Hepatocyte (in vitro differentiated cells): Measurements from ENCODE around the gene TBC1D13.

ENCODE experiments used
- EZH2 ChIP-seq: fragments of 200-600 bp; sonication (generic); IDR thresholded peaks from 2 replicates; pipeline ENCODE4 v1.6.1; 2016; ENCODE audit warnings: antibody characterized with exemption, mild to moderate bottlenecking, borderline replicate concordance
- EZH2phosphoT487 ChIP-seq: fragments of 200-600 bp; sonication (generic); IDR thresholded peaks from one replicate; pipeline ENCODE4 v1.6.1; 2018; ENCODE audit warnings: antibody characterized with exemption, mild to moderate bottlenecking, low read depth, moderate library complexity; ENCODE audit not compliant: unreplicated experiment, severe bottlenecking
- TF ChIP-seq, protein P1 (sequence below): fragments of 200-600 bp; sonication (generic); IDR thresholded peaks from 2 replicates; pipeline ENCODE4 v1.5.1; 2016; ENCODE audit warnings: antibody characterized with exemption, mild to moderate bottlenecking; ENCODE audit not compliant: poor library complexity

DNA sequence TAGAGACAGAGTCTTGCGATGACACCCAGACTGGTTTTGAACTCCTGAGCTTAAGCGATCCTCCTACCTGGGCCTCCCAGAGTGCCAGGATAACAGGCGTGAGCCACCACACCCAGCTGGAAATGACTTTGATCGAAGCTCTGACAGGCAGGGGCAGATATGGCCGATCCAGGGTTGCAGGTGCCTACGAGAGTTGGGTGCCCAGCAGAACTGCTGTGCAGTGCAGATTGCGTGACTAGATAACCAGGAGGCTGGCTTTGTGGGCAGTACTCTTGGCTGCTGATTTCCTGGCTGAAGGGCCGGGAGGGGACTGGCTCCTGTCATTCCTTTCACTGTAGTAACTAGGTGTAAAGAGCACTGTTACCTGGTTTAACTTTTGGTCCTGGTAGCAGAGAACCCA lies 11.8 kb downstream of the TBC1D13 start:
- TF ChIP-seq, protein P1, sequence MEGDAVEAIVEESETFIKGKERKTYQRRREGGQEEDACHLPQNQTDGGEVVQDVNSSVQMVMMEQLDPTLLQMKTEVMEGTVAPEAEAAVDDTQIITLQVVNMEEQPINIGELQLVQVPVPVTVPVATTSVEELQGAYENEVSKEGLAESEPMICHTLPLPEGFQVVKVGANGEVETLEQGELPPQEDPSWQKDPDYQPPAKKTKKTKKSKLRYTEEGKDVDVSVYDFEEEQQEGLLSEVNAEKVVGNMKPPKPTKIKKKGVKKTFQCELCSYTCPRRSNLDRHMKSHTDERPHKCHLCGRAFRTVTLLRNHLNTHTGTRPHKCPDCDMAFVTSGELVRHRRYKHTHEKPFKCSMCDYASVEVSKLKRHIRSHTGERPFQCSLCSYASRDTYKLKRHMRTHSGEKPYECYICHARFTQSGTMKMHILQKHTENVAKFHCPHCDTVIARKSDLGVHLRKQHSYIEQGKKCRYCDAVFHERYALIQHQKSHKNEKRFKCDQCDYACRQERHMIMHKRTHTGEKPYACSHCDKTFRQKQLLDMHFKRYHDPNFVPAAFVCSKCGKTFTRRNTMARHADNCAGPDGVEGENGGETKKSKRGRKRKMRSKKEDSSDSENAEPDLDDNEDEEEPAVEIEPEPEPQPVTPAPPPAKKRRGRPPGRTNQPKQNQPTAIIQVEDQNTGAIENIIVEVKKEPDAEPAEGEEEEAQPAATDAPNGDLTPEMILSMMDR = no peak
- no peak for TF ChIP-seq EZH2
- no peak for TF ChIP-seq EZH2phosphoT487
